ENCODE results near the gene GNB1. TPM values are rescaled to one million over a fixed set of nuclear protein-coding genes. Genes with fewer than 3 reads are reported as not detected.

The GNB1 gene
- total and polyA plus RNA-seq, 9 of the 15 experiments (the other 6 are each of a cell fraction or from before 2014, with no cell fraction given), result 34.3 to 388 (median 114) TPM

DNA sequence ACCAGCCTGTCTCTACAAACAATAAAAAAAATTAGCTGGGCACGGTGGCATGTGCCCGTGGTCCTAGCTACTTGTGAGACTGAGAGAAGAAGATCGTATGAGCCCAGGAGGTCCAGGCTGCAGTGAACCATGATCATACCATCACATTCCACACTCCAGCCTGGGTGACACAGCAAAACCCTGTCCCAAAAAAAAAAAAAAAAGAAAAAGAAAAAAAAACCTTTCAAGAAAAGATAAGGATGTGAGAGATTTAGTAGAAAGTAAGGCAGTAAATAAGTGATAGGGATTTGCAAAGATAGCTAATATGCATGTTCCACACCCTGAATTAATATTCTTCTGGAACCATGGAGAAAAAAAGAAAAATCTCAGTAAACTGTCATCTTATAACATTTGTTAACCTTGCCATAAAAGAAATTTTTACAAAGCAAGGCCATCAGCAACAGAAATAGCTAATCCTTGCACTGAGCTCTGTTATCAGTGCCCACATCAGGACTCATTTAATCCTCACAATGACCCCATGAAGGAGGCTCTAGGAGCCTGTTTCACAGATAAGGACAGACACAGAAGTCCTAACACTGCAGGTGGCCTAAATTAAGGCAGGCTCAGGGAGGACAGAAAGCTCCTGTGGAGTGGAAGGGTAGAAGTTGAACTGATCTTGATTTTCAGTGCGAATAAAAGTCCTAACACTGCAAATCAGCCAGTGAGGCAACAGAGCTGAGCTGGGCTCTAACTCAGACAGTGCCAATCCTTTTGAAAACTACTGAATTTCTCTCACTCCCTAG, 7.6 kb downstream of the GNB1 start (continued):
- no peak for TF ChIP-seq RFX1 (IDR thresholded peaks at IDR 0.05)
- peak; percentile 45 for TF ChIP-seq FOSL1 (tag; conservative IDR thresholded peaks at IDR 0.05)
- TF ChIP-seq POLR3A (IDR thresholded peaks at IDR 0.05; ENCODE audit: borderline replicate concordance, extremely low read depth, insufficient read depth, insufficient read length), result no peak
- TF ChIP-seq TCF7L2 (IDR thresholded peaks at IDR 0.05; ENCODE audit: low read depth, low read length), result no peak
- TF ChIP-seq, protein P1, sequence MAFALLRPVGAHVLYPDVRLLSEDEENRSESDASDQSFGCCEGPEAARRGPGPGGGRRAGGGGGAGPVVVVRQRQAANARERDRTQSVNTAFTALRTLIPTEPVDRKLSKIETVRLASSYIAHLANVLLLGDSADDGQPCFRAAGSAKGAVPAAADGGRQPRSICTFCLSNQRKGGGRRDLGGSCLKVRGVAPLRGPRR (CRISPR knock-in tag; IDR thresholded peaks at IDR 0.05), result no peak
- no peak for TF ChIP-seq YBX1 (IDR thresholded peaks at IDR 0.05)
- no peak for TF ChIP-seq SRSF1 (IDR thresholded peaks at IDR 0.05; ENCODE audit: low read depth, low read length)
- TF ChIP-seq, protein P2, sequence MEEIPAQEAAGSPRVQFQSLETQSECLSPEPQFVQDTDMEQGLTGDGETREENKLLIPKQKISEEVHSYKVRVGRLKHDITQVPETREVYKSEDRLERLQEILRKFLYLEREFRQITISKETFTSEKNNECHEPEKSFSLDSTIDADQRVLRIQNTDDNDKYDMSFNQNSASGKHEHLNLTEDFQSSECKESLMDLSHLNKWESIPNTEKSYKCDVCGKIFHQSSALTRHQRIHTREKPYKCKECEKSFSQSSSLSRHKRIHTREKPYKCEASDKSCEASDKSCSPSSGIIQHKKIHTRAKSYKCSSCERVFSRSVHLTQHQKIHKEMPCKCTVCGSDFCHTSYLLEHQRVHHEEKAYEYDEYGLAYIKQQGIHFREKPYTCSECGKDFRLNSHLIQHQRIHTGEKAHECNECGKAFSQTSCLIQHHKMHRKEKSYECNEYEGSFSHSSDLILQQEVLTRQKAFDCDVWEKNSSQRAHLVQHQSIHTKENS (CRISPR knock-in tag; IDR thresholded peaks at IDR 0.05), result no peak
- no peak for TF ChIP-seq RHOXF2B (CRISPR knock-in tag; conservative IDR thresholded peaks at IDR 0.05)
- TF ChIP-seq TARDBP (IDR thresholded peaks at IDR 0.05), result peak; percentile 59; the same call in 1 of the 2 replicates
- no peak for TF ChIP-seq NR4A1 (CRISPR knock-in tag; IDR thresholded peaks at IDR 0.05)
- TF ChIP-seq NR4A1 (tag; IDR thresholded peaks at IDR 0.05), result no peak
- TF ChIP-seq ZNF699 (CRISPR knock-in tag; IDR thresholded peaks at IDR 0.05; ENCODE audit: insufficient replicate concordance), result no peak
- TF ChIP-seq ZKSCAN1 (IDR thresholded peaks at IDR 0.05; ENCODE audit: low read depth, low read length), result peak; percentile 58; the same call in 1 of the 2 replicates
- TF ChIP-seq DPF2 (IDR thresholded peaks at IDR 0.05), result peak; percentile 91
- no peak for TF ChIP-seq RBM34 (IDR thresholded peaks at IDR 0.05; ENCODE audit: borderline replicate concordance, insufficient read depth, low read length)
- TF ChIP-seq, protein P3, sequence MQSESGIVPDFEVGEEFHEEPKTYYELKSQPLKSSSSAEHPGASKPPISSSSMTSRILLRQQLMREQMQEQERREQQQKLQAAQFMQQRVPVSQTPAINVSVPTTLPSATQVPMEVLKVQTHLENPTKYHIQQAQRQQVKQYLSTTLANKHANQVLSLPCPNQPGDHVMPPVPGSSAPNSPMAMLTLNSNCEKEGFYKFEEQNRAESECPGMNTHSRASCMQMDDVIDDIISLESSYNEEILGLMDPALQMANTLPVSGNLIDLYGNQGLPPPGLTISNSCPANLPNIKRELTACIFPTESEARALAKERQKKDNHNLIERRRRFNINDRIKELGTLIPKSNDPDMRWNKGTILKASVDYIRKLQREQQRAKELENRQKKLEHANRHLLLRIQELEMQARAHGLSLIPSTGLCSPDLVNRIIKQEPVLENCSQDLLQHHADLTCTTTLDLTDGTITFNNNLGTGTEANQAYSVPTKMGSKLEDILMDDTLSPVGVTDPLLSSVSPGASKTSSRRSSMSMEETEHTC (IDR thresholded peaks at IDR 0.05), result no peak
- TF ChIP-seq, protein P4, sequence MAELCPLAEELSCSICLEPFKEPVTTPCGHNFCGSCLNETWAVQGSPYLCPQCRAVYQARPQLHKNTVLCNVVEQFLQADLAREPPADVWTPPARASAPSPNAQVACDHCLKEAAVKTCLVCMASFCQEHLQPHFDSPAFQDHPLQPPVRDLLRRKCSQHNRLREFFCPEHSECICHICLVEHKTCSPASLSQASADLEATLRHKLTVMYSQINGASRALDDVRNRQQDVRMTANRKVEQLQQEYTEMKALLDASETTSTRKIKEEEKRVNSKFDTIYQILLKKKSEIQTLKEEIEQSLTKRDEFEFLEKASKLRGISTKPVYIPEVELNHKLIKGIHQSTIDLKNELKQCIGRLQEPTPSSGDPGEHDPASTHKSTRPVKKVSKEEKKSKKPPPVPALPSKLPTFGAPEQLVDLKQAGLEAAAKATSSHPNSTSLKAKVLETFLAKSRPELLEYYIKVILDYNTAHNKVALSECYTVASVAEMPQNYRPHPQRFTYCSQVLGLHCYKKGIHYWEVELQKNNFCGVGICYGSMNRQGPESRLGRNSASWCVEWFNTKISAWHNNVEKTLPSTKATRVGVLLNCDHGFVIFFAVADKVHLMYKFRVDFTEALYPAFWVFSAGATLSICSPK (IDR thresholded peaks at IDR 0.05; ENCODE audit: borderline replicate concordance), result no peak
- TF ChIP-seq, protein P5, sequence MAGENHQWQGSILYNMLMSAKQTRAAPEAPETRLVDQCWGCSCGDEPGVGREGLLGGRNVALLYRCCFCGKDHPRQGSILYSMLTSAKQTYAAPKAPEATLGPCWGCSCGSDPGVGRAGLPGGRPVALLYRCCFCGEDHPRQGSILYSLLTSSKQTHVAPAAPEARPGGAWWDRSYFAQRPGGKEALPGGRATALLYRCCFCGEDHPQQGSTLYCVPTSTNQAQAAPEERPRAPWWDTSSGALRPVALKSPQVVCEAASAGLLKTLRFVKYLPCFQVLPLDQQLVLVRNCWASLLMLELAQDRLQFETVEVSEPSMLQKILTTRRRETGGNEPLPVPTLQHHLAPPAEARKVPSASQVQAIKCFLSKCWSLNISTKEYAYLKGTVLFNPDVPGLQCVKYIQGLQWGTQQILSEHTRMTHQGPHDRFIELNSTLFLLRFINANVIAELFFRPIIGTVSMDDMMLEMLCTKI (IDR thresholded peaks at IDR 0.05; ENCODE audit: partially characterized antibody), result no peak
- no peak for TF ChIP-seq ZNF23 (CRISPR knock-in tag; IDR thresholded peaks at IDR 0.05)
- peak; percentile 75; the same call in 1 of the 2 replicates for TF ChIP-seq NBN (IDR thresholded peaks at IDR 0.05; ENCODE audit: low read depth)
- no peak for TF ChIP-seq L3MBTL2 (IDR thresholded peaks at IDR 0.05)
